DOHH2 (cell line): ENCODE measurements around the gene SMC1B.

ENCODE experiments used
- H3F3A ChIP-seq: fragments of 200-600 bp; sonication (generic), shearing (Covaris generic); 2 replicates; pipeline ENCODE4 v1.6.0; 2016; ENCODE audit warnings: antibody characterized with exemption, mild to moderate bottlenecking; ENCODE audit not compliant: control insufficient read depth, insufficient read depth
- H3K27ac ChIP-seq: fragments of 200-600 bp; sonication (generic); 2 replicates; pipeline ENCODE4 v1.5.1; 2014; ENCODE audit warnings: low read depth, mild to moderate bottlenecking, low read length, moderate library complexity
- H3K27me3 ChIP-seq: fragments of 200-600 bp; sonication (generic); 2 replicates; pipeline ENCODE4 v1.6.1; 2014; ENCODE audit warnings: mild to moderate bottlenecking, low read length, mixed read lengths; ENCODE audit not compliant: control insufficient read depth
- H3K36me3 ChIP-seq: fragments of 200-600 bp; sonication (generic); 2 replicates; pipeline ENCODE4 v1.6.1; 2014; ENCODE audit warnings: mild to moderate bottlenecking, low read length, moderate library complexity, mixed read lengths; ENCODE audit not compliant: control insufficient read depth
- H3K4me1 ChIP-seq: fragments of 200-600 bp; sonication (generic); 2 replicates; pipeline ENCODE4 v1.6.1; 2014; ENCODE audit warnings: mild to moderate bottlenecking, low read length, mixed read lengths; ENCODE audit not compliant: control insufficient read depth
- H3K4me2 ChIP-seq: fragments of 200-600 bp; sonication (generic); 2 replicates; pipeline ENCODE4 v1.6.0; 2014; ENCODE audit warnings: mild to moderate bottlenecking, low read length, moderate library complexity
- H3K4me3 ChIP-seq: fragments of 200-600 bp; sonication (generic); 2 replicates; pipeline ENCODE4 v1.5.1; 2014; ENCODE audit warnings: mild to moderate bottlenecking, low read length, mixed read lengths
- H3K79me2 ChIP-seq: fragments of 200-600 bp; sonication (generic); 2 replicates; pipeline ENCODE4 v1.6.1; 2014; ENCODE audit warnings: mild to moderate bottlenecking, low read length, mixed read lengths; ENCODE audit not compliant: control insufficient read depth
- H3K9me2 ChIP-seq: fragments of 200-600 bp; sonication (generic); replicated peaks from 2 replicates; pipeline ENCODE4 v1.6.1; 2014; ENCODE audit warnings: mild to moderate bottlenecking, low read length, mixed read lengths; ENCODE audit not compliant: control insufficient read depth
- H3K9me3 ChIP-seq: fragments of 200-600 bp; sonication (generic); 2 replicates; pipeline ENCODE4 v1.6.1; 2014; ENCODE audit warnings: antibody characterized with exemption, low read length, mixed read lengths; ENCODE audit not compliant: control insufficient read depth, insufficient read depth
- H4K20me1 ChIP-seq: fragments of 200-600 bp; sonication (generic); 2 replicates; pipeline ENCODE4 v1.6.0; 2014; ENCODE audit warnings: low read depth, mild to moderate bottlenecking, antibody characterized with exemption, low read length, moderate library complexity; ENCODE audit not compliant: control insufficient read depth, insufficient read depth
- CTCF ChIP-seq: fragments of 200-600 bp; sonication (generic); IDR thresholded peaks from one replicate; pipeline ENCODE4 v1.5.1; 2014; ENCODE audit warnings: antibody characterized with exemption, mild to moderate bottlenecking, low read depth, low read length; ENCODE audit not compliant: poor library complexity, severe bottlenecking
- EZH2phosphoT487 ChIP-seq: fragments of 200-600 bp; sonication (generic); IDR thresholded peaks from 2 replicates; pipeline ENCODE4 v1.6.1; 2017; ENCODE audit warnings: borderline replicate concordance, mild to moderate bottlenecking, antibody characterized with exemption, low read length, moderate library complexity, mixed read lengths

Gene SMC1B

DNA sequence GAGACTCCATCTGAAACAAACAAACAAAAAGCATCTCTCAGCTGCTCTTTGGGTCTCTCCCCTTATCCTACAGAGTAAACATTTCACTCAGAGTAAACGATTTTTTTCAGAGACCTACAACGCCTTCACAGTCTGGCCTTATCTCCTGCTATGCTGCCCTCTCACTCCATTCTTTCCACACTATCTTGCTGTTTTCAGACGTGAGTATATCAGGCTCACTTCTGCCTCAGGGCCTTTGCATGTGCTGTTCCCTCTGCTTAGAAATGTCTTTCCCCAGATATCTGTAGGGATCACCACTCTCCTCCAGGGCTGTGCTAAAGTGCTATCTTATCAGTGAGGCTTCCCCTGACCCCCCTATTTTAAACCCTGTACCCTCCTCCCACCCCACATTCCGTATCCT lies 6.6 kb upstream of the SMC1B start:
- no peaks in the 10 kb centered on the region for H3K79me2 ChIP-seq
- no peaks in the 10 kb centered on the region; the same call in 1 of the 2 replicates for H3K27me3 ChIP-seq
- H3K4me1 ChIP-seq = no peaks in the 10 kb centered on the region
- H4K20me1 ChIP-seq = no peaks in the 10 kb centered on the region
- no peaks in the 10 kb centered on the region for H3F3A ChIP-seq
- no peak overlapping the region for H3K4me3 ChIP-seq
- no peaks in the 10 kb centered on the region for H3K9me3 ChIP-seq
- no peaks in the 10 kb centered on the region for H3K36me3 ChIP-seq
- H3K4me2 ChIP-seq = no peak overlapping the region
- no peaks in the 10 kb centered on the region for H3K9me2 ChIP-seq
- no peak overlapping the region for H3K27ac ChIP-seq
- no peak for TF ChIP-seq CTCF

GRCh38 chr22:45418770-45419138 lies 5.4 kb upstream of the SMC1B start:
- no peaks in the 10 kb centered on the region; the same call in 1 of the 2 replicates for H3K27me3 ChIP-seq
- no peaks in the 10 kb centered on the region for H3K9me2 ChIP-seq
- TF ChIP-seq CTCF (no peak), EZH2phosphoT487 (no peak)
- no peak overlapping the region for H3K4me3 ChIP-seq
- no peak overlapping the region for H3K4me2 ChIP-seq
- H3F3A ChIP-seq = no peaks in the 10 kb centered on the region
- no peaks in the 10 kb centered on the region for H3K9me3 ChIP-seq
- H3K27ac ChIP-seq = no peak overlapping the region
- no peaks in the 10 kb centered on the region for H3K79me2 ChIP-seq
- H3K4me1 ChIP-seq = no peaks in the 10 kb centered on the region
- H3K36me3 ChIP-seq = no peaks in the 10 kb centered on the region
- H4K20me1 ChIP-seq = no peaks in the 10 kb centered on the region

DNA sequence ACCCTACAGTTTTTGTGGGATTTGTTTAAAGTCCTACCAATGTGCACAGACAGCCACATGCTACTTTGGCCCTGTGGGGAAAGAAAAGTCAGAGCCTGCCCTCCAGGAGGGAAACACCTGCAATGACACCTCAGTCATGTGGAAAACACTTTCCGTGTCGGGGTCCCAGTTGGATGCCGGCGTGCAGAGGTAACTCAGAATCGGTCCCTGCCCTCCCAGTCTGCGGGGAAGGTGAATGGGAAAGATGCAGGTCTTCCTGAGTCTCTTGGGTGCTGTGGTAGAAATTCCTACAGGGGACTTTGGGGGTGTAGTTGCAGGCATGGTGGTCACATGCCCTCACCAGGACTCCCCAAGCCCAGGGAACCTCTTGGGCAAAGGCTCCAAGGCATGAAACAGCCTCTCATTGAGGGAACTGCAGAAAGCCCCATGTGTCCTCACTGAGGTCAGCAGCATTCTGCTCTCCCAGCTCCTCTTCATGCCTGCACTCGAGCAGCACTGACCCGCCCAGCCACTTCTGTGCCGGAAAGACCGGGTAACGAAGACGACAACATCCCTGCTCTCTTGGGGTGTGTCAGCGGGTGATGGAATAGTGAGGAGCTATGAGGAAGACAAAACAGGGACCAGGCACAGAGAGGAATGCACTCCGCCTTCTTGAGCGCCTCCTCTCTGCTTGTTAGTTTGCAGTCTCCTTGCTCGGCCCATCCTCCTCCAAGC lies 4.8 kb upstream of the SMC1B start:
- Histone ChIP-seq H3K79me2 (no peaks in the 10 kb centered on the region), H3K9me2 (no peaks in the 10 kb centered on the region), H3K27ac (no peak overlapping the region), H3K4me1 (no peaks in the 10 kb centered on the region), H3F3A (no peaks in the 10 kb centered on the region), H3K4me3 (no peak overlapping the region), H3K36me3 (no peaks in the 10 kb centered on the region), H3K27me3 (no peaks in the 10 kb centered on the region; the same call in 1 of the 2 replicates), H3K9me3 (no peaks in the 10 kb centered on the region), H3K4me2 (no peak overlapping the region), H4K20me1 (no peaks in the 10 kb centered on the region)
- TF ChIP-seq EZH2phosphoT487 = no peak
- TF ChIP-seq CTCF = no peak
